H9 (cell line): ENCODE data around the gene CDR2L. TPM values are rescaled to one million over a fixed set of nuclear protein-coding genes. Genes with fewer than 3 reads are reported as not detected.

Experiments
- DNase-seq: peaks from one replicate; pipeline ENCODE4 v3.0.0-alpha.2; 2017
- H2AFZ ChIP-seq: one replicate; pipeline ENCODE4 v1.6.1; 2013; ENCODE audit warnings: mild to moderate bottlenecking, low read length, control low read depth, moderate library complexity
- H2AK5ac ChIP-seq: 2 replicates; pipeline ENCODE4 v1.6.1; 2013; ENCODE audit warnings: low read length, control low read depth, mixed read lengths; ENCODE audit not compliant: insufficient read length
- H2BK120ac ChIP-seq: one replicate; pipeline ENCODE4 v1.6.1; 2013; ENCODE audit warnings: low read depth, mild to moderate bottlenecking, low read length, control low read depth, inconsistent platforms; ENCODE audit not compliant: poor library complexity, severe bottlenecking
- H2BK12ac ChIP-seq: 2 replicates; pipeline ENCODE4 v1.6.1; 2013; ENCODE audit warnings: low read length, control low read depth, mixed read lengths, low read depth; ENCODE audit not compliant: insufficient read length
- H2BK15ac ChIP-seq: 2 replicates; pipeline ENCODE4 v1.6.1; 2013; ENCODE audit warnings: low read depth, low read length, control low read depth
- H2BK20ac ChIP-seq: one replicate; pipeline ENCODE4 v1.6.1; 2013; ENCODE audit warnings: low read depth, mild to moderate bottlenecking, low read length, control low read depth, inconsistent platforms; ENCODE audit not compliant: poor library complexity, severe bottlenecking
- H2BK5ac ChIP-seq: 2 replicates; pipeline ENCODE4 v1.6.1; 2013; ENCODE audit warnings: low read length, control low read depth, mixed read lengths; ENCODE audit not compliant: insufficient read length
- H3K14ac ChIP-seq: 2 replicates; pipeline ENCODE4 v1.6.1; 2013; ENCODE audit warnings: low read length, control low read depth; ENCODE audit not compliant: insufficient read depth
- H3K18ac ChIP-seq: 2 replicates; pipeline ENCODE4 v1.6.1; 2013; ENCODE audit warnings: low read depth, mild to moderate bottlenecking, mixed read lengths, low read length, control low read depth; ENCODE audit not compliant: insufficient read length
- H3K23ac ChIP-seq: 2 replicates; pipeline ENCODE4 v1.6.1; 2013; ENCODE audit warnings: low read length, control low read depth, mixed read lengths, low read depth; ENCODE audit not compliant: insufficient read length
- H3K23me2 ChIP-seq: 2 replicates; pipeline ENCODE4 v1.6.1; 2013; ENCODE audit warnings: low read depth, mild to moderate bottlenecking, mixed read lengths, low read length, control low read depth; ENCODE audit not compliant: insufficient read length, poor library complexity, severe bottlenecking
- H3K27ac ChIP-seq: 2 replicates; pipeline ENCODE4 v1.5.1; 2013; ENCODE audit warnings: low read length, control low read depth, mixed read lengths, low read depth; ENCODE audit not compliant: insufficient read length
- H3K27me3 ChIP-seq: 2 replicates; pipeline ENCODE4 v1.6.1; 2013; ENCODE audit warnings: low read length, control low read depth, inconsistent platforms; ENCODE audit not compliant: insufficient read depth
- H3K4ac ChIP-seq: 2 replicates; pipeline ENCODE4 v1.6.1; 2013; ENCODE audit warnings: low read depth, mild to moderate bottlenecking, control low read depth, inconsistent platforms, low read length, moderate library complexity
- H3K4me1 ChIP-seq: 2 replicates; pipeline ENCODE4 v1.6.1; 2013; ENCODE audit warnings: low read length, control low read depth, inconsistent platforms; ENCODE audit not compliant: insufficient read depth
- H3K4me2 ChIP-seq: 2 replicates; pipeline ENCODE4 v1.6.1; 2013; ENCODE audit warnings: low read length, control low read depth, mixed read lengths; ENCODE audit not compliant: insufficient read length, insufficient read depth
- H3K56ac ChIP-seq: 2 replicates; pipeline ENCODE4 v1.6.1; 2013; ENCODE audit warnings: low read depth, mild to moderate bottlenecking, mixed read lengths, low read length, control low read depth; ENCODE audit not compliant: insufficient read length
- H3K79me1 ChIP-seq: 2 replicates; pipeline ENCODE4 v1.6.1; 2013; ENCODE audit warnings: low read depth, mild to moderate bottlenecking, moderate library complexity, low read length, control low read depth, inconsistent platforms; ENCODE audit not compliant: insufficient read depth, poor library complexity, severe bottlenecking
- H3K79me2 ChIP-seq: 2 replicates; pipeline ENCODE4 v1.6.1; 2013; ENCODE audit warnings: low read length, control low read depth, inconsistent platforms; ENCODE audit not compliant: insufficient read depth
- H3K9ac ChIP-seq: 2 replicates; pipeline ENCODE4 v1.6.1; 2013; ENCODE audit warnings: low read length, control low read depth, mixed read lengths; ENCODE audit not compliant: insufficient read length; ENCODE audit errors: extremely low read depth
- H3K9me3 ChIP-seq: one replicate; pipeline ENCODE4 v1.6.1; 2013; ENCODE audit warnings: low read depth, low read length, inconsistent platforms; ENCODE audit not compliant: control insufficient read depth
- H3T11ph ChIP-seq: one replicate; pipeline ENCODE4 v1.6.1; 2013; ENCODE audit warnings: mild to moderate bottlenecking, low read length, control low read depth, inconsistent platforms
- H4K20me1 ChIP-seq: one replicate; pipeline ENCODE4 v1.6.1; 2013; ENCODE audit not compliant: control insufficient read depth, insufficient read length, insufficient read depth
- H4K5ac ChIP-seq: 2 replicates; pipeline ENCODE4 v1.6.1; 2013; ENCODE audit warnings: low read depth, mild to moderate bottlenecking, mixed read lengths, low read length, control low read depth; ENCODE audit not compliant: insufficient read length
- H4K8ac ChIP-seq: replicated peaks from 2 replicates; pipeline ENCODE4 v1.6.1; 2013; ENCODE audit warnings: low read length, control low read depth, mixed read lengths, low read depth; ENCODE audit not compliant: insufficient read length
- H4K91ac ChIP-seq: 2 replicates; pipeline ENCODE4 v1.6.1; 2013; ENCODE audit warnings: low read depth, mild to moderate bottlenecking, moderate library complexity, mixed read lengths, low read length, control low read depth; ENCODE audit not compliant: insufficient read length
- H3K27ac Mint-ChIP-seq, 3 experiments: 2 replicates in 2 of 3; 3 replicates in 1 of 3; pipeline ENCODE4 v1.8.0; 2020 to 2021; ENCODE audit warnings: mixed read lengths in 3 of 3, mild to moderate bottlenecking in 1 of 3, moderate library complexity in 1 of 3
- H3K27me3 Mint-ChIP-seq: 2 replicates; pipeline ENCODE4 v1.8.0; 2021; ENCODE audit warnings: low read depth, mild to moderate bottlenecking, moderate library complexity, mixed read lengths
- H3K36me3 Mint-ChIP-seq, 3 experiments: 2 replicates in 2 of 3; 3 replicates in 1 of 3; pipeline ENCODE4 v1.8.0; 2020 to 2021; ENCODE audit warnings: low read depth in 3 of 3, mixed read lengths in 3 of 3; ENCODE audit not compliant: insufficient read depth in 1 of 3
- H3K4me1 Mint-ChIP-seq, 2 experiments: 2 replicates each; pipeline ENCODE4 v1.8.0; 2020; ENCODE audit warnings: mixed read lengths in 2 of 2
- H3K4me3 Mint-ChIP-seq, 2 experiments: 2 replicates in 1 of 2; 3 replicates in 1 of 2; pipeline ENCODE4 v1.8.0; 2020 to 2021; ENCODE audit warnings: mild to moderate bottlenecking in 2 of 2, mixed read lengths in 2 of 2, moderate library complexity in 1 of 2
- H3K9me3 Mint-ChIP-seq, 2 experiments: 2 replicates in 1 of 2; 3 replicates in 1 of 2; pipeline ENCODE4 v1.8.0; 2020; ENCODE audit warnings: mild to moderate bottlenecking in 2 of 2, mixed read lengths in 2 of 2, moderate library complexity in 1 of 2
- WGBS: extraction: QIAGEN DNeasy Blood & Tissue Kit; methylation state at CpG from one replicate; pipeline ENCODE4 v1.1.7; 2013; ENCODE audit warnings: missing lambda C conversion rate, low lambda C conversion rate, mixed read lengths; ENCODE audit not compliant: insufficient read length; ENCODE audit errors: extremely low coverage; 5-methylcytosine and 5-hydroxymethylcytosine counted together
- total RNA-seq: library from RNA; stranded (reverse); gene quantifications from 2 replicates; pipeline ENCODE4 v1.2.1, GENCODE V29; 2021
- TF ChIP-seq, protein P1 (sequence below): fragments of 200-600 bp; sonication (generic); conservative IDR thresholded peaks from 3 replicates; pipeline ENCODE4 v1.8.0; 2021; ENCODE audit warnings: antibody characterized with exemption, mild to moderate bottlenecking

CDR2L gene
- total RNA-seq, 1 experiment from 2014 or later, result 23.3 TPM

DNA sequence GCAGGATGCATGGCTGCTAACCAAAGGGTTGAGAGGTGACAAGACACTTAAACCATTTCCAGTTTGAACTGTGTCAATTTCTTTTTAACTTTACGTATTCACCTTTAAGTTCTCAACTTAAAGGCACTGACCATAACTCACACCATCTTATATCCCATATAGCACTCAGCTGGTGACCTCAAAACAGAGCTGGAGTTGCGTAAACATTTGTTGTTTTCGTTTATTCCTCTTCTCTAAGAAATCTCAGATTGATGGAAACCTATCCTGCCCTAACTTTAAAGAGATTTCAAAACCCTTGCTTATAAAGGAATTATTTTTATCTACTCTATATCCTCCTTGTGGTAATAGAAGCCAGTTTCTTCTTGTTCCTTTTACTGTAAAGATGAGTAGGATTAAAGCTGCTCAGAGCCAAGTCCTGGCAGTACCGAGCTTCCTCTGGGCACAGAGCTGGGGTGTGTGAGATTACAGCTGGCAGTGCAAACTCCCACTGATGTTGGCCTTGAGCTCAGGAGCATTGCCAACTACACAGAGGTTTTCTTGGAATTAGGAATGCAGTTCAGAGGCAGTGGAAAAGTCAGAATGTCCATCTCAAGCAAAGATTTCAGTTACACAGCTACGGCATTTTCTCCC lies 60.9 kb downstream of the CDR2L start:
- no peak overlapping the region for H2BK5ac ChIP-seq
- no peak overlapping the region for H2BK15ac ChIP-seq
- H2BK12ac ChIP-seq, result no peak overlapping the region
- WGBS, result no CpG with 5 or more reads among the region's 5 CpGs
- TF ChIP-seq, protein P1, sequence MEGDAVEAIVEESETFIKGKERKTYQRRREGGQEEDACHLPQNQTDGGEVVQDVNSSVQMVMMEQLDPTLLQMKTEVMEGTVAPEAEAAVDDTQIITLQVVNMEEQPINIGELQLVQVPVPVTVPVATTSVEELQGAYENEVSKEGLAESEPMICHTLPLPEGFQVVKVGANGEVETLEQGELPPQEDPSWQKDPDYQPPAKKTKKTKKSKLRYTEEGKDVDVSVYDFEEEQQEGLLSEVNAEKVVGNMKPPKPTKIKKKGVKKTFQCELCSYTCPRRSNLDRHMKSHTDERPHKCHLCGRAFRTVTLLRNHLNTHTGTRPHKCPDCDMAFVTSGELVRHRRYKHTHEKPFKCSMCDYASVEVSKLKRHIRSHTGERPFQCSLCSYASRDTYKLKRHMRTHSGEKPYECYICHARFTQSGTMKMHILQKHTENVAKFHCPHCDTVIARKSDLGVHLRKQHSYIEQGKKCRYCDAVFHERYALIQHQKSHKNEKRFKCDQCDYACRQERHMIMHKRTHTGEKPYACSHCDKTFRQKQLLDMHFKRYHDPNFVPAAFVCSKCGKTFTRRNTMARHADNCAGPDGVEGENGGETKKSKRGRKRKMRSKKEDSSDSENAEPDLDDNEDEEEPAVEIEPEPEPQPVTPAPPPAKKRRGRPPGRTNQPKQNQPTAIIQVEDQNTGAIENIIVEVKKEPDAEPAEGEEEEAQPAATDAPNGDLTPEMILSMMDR, result no peak
- no peak overlapping the region for H3K4ac ChIP-seq
- Mint-ChIP-seq H3K4me3 (peak overlapping the region; percentile 97 to 100), H3K27me3 (no peaks in the 10 kb centered on the region), H3K27ac (peak overlapping the region in 2 of 3 experiments; percentile 57 to 95; a peak in 2 of 7 replicates), H3K36me3 (peaks cover 20 to 53% (median 34%) of the 10 kb centered on the region in 3 experiments), H3K4me1 (peaks cover 33 to 35% of the 10 kb centered on the region in 2 experiments), H3K9me3 (peaks cover 0 to 2% of the 10 kb centered on the region in 2 experiments; a peak in 1 of 5 replicates)
- peaks cover 5% of the 10 kb centered on the region for H3K79me1 ChIP-seq
- peak overlapping the region; percentile 96 for H3K4me2 ChIP-seq
- H3K9me3 ChIP-seq, result no peaks in the 10 kb centered on the region
- H4K91ac ChIP-seq, result no peak overlapping the region
- H3K23ac ChIP-seq, result no peak overlapping the region
- no peak overlapping the region for H3T11ph ChIP-seq
- H3K9ac ChIP-seq, result peak overlapping the region; percentile 41
- H3K14ac ChIP-seq, result no peak overlapping the region
- DNase-seq, result no peak
- no peaks in the 10 kb centered on the region for H3K27me3 ChIP-seq
- no peak overlapping the region for H4K5ac ChIP-seq
- no peak overlapping the region for H4K8ac ChIP-seq
- no peak overlapping the region for H2BK120ac ChIP-seq
- no peak overlapping the region for H2AFZ ChIP-seq
- no peak overlapping the region for H3K56ac ChIP-seq
- H3K27ac ChIP-seq, result no peak overlapping the region
- no peak overlapping the region for H2AK5ac ChIP-seq
- H3K18ac ChIP-seq, result no peak overlapping the region
- H4K20me1 ChIP-seq, result no peaks in the 10 kb centered on the region
- H3K4me1 ChIP-seq, result no peaks in the 10 kb centered on the region
- peaks cover 13% of the 10 kb centered on the region; the same call in 1 of the 2 replicates for H3K79me2 ChIP-seq
- H3K23me2 ChIP-seq, result peaks cover 6% of the 10 kb centered on the region
- H2BK20ac ChIP-seq, result no peak overlapping the region
